ENCODE data around the gene RAD18.

RAD18 gene

GRCh38 chr3:8964436-8965370, 1.4 kb upstream of the RAD18 start:
- no peak for DNase-seq

DNA sequence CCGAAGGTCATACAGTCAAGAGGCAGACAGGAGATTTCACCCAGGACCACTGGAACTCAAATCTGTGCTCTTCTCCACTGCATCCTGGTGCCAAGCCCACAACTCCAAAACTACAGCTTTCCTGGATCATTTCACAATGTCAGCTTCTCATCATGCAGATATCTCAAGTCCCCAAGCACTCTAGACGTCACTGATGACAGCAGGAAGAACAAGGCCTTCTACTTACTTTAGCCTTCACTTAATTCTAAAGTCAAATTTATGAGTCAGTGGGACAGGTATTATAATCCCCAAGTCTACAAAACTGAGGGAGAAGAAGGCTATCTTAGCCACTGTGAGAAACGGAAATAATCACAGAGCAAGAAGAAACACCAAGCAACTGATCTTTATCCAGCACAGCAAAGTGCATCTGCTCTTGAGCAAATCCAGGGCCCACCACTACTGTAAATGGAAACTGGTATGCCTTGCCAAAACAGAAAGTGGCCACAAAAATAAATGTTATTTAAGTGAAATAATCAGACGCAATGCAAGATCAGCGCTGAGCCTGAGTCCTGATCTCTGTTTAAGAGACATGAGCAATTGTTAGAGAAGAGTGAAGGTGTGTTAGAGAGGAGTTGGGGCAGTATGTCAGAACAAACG, 928 bp downstream of the RAD18 start:
- no peak for DNase-seq

- DNase-seq, result no peak
These were observed 3.6 kb downstream of the RAD18 start for GRCh38 chr3:8959668-8960067.

DNA sequence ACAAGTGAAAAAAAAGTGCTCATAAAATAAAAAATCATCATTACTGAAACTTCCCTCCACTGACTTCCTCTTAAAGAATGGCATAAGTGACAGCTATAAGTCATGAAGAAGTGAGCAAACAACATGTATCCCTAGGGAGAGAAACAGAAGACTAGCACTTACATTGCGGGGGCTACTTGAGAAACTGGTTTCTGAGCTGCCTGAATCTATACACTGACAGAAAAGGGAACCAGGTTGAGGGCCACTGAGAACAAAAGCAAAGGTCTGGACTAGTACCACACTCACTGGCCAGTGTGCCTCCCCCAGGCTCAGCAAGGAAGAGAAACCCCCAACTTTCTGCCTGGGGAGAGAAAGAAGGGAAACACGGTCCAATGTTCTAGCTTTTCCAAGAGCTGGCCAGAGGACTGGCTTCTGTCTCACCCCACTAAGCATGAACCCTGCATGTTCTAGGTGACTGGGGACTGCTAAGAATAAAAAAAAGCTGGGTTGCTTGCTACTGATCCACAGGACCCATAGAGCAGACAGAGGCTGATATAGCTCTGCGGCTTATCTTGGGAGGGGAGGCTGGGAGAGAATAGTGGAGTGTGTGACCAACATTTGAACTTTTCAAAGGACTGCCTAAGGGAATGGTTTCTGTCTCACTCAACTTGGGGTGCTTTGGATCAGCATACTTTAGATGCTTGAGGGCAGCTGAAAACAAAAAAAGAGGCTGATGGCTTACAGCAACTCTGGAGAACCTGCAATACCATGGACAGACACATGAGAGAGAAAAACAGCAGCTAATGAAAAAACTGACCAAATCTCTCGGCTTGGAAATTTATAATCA, 8.1 kb downstream of the RAD18 start:
- DNase-seq, result no peak

GRCh38 chr3:8953313-8953712, 10.0 kb downstream of the RAD18 start:
- DNase-seq, result no peak

DNA sequence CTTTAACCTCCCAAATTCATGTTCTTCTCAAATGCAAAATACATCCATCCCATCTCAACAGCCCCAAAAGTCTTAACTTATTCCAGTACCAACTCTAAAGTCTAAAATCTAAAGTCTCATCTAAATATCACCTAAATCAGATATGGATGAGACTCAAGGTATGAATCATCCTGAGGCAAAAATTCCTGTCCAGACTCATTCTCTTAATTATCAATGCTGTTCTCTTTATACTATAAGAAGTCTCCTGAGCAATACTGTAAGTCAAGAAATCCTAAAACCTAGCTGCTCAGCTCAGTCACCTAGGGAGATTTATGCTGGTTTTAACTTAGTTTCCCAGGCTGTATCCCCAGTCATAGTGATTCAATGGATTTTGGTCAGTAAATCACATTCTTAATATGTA, 11.1 kb downstream of the RAD18 start:
- no peak for DNase-seq

DNA sequence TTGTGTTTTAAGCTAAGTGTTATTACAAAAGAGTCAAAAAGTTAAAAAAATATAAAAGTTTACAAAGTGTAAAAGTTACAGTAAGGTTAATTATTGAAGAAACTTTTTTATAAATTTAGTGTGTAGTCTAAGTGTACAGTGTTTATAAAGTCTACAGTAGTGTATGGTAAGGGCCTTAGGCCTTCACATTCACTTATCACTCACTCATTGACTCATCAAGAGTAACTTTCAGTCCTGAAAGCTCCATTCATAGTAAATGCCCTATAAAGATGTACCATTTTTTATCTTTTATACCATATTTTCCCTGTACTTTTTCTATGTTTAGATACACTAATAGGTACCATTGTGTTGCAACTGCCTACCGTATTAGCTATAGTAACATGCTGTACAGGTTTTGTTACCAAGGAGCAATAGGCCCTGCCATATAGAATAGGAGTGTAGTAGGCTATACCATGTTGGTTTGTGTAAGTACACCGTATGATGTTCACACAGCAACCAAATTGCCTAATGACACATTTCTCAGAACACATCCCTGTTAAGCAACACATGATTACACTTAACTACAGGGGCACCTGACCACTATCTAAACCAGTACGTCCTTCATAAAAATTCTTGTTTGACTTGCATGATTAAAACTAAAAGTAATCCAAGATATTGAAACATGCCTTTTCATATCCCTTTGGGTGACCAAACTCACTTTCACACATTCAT, 17.2 kb downstream of the RAD18 start:
- no peak for DNase-seq

GRCh38 chr3:8942746-8943488, 20.4 kb downstream of the RAD18 start:
- no peak for DNase-seq

DNA sequence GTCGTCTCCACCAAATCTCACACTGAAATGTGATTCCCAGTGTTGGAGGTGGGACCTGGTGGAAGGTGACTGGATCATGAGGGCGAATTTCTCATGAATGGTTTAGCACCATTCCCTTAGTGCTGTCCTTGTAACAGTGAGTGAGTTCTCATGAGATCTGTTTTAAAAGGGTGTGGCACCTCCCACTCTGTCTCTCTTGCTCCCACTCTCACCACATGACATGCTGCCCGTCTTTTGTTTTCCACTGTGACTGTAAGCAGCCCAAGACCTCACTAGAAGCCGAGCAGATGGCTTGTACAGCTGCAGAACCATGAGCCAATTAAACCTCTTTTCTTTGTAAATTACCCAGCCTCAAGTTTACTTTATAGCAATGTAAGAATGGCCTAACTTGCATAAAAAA, 21.2 kb downstream of the RAD18 start:
- no peak for DNase-seq

DNA sequence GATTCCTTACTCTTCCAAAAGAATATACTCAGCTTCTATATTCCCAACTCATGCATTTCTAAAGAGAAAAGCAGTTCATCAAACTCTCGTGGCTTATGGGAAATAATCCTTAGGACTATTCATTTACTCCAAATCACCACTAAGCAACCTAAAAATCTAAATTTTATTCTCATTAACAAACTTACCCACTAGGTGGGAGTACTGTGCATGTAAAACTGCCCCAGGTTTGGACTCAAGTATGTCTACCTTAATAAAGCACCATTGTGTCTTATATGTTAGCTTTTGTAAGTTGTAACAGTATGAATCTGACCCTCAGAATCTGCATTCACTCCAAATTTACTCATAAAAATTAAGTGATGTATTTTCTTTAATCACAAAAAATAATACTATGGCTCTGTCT, 25.3 kb downstream of the RAD18 start:
- DNase-seq, result no peak

- no peak for DNase-seq
These were observed 25.9 kb downstream of the RAD18 start for GRCh38 chr3:8937064-8938020.

DNA sequence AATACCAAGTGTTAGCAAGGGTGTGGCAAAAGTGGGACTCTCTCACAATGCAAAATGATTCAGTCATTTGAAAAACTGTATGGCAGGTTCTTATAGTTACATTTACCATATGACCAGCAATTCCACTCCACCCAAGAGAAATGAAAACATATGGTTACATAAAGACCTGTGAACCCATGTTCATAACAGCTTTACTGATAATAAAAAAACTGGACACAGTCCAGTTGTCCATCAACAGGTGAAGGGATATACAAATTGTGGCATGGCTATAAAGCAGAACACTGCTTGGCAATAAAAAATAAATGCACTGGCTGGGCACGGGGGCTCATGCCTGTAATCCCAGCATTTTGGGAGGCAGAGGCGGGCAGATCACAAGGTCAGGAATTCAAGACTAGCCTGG, 30.8 kb downstream of the RAD18 start:
- DNase-seq, result no peak

DNA sequence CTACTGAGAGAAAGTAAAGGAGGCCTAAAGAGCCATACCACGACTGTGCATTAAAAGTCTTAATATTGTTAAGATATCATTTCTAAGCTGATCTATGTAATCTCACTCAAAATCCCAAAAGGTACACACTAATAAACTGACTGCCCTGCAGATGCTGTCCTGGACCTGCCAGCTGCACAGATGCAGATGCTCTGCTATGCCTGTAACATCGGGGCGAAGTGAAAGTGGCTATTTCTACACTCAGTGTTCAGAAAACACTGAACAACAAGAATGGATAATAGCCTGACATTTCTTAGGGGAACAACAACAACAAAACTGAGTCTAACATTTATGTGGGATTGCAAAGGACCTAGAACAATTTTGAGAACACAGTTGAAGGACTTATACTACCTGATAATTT, 31.9 kb downstream of the RAD18 start:
- DNase-seq, result no peak

DNA sequence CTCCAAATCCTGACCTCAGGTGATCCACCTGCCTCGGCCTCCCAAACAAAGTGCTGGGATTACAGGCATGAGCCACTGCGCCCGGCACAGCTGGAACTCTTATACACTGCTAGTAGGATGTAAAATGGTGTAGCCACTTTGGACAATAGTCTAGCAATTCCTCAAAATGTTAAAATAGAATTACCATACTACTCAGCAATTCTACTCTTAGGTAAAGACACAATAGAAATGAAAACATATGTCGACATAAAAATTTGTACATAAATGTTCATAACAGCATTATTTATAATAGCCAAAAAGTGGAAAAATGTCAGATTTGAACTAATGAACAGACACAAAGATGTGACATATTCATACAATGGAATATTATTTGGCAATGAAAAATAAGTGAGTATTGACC, 33.4 kb downstream of the RAD18 start:
- no peak for DNase-seq

- no peak for DNase-seq
These were observed 48.8 kb downstream of the RAD18 start for GRCh38 chr3:8914491-8914890.

GRCh38 chr3:8911781-8912180, 51.5 kb downstream of the RAD18 start:
- no peak for DNase-seq

DNA sequence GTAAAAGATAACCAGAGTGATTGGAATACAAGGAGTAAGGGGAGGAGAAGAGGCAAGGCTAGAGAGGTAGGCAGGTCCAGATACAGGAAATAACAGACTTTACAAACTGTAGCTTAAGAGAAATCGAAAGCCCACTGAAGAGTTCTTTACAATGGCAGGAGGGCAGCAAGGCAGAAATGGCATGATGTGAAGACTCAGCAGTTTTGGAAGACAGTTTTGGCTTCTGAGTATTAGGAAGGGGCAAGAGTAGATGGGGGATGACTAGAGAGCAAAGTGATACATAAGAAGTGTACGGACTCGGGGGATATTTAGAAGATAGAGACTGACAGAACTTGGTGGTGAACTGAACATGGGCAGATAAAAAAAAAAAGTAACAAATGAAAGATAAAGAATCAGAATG, 54.1 kb downstream of the RAD18 start:
- no peak for DNase-seq

DNA sequence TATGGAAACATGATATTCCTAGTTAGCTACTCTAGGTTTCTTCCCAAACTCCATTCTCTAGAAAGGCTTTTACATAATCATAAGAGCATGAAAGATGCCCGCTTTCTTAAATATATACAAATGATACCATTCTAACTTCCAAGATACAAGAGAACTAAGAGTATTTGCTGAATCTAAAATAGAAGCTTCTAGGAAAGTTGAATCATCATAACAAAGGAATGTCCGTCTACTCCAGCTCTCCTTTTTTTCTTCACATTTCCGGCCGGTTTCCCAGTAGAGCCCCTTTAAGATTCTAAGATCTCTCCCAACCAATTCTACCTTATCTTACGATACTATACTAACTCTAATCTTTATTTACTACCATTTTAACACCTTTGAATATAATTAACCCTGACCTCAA, 60.1 kb downstream of the RAD18 start:
- no peak for DNase-seq

DNA sequence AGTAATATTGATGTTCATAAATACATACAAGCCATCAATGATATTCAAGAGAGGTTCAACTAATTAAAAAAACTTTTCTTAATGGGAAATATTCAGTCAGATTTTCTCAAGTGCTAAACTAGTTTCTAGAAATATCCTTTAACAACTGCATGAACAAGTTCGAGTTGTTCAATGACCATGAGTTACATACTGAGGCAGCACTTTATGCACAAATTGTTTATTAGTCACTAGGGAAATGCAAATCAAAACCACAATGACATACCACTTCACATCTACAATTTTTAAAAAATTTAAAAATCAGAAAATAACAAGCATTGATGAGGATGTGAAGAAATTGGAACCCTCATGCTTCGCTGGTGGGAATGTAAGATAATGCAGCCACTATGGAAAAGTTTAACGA, 62.4 kb downstream of the RAD18 start:
- no peak for DNase-seq

- DNase-seq, result no peak
These were observed 63.3 kb downstream of the RAD18 start for GRCh38 chr3:8899876-8900460.

DNA sequence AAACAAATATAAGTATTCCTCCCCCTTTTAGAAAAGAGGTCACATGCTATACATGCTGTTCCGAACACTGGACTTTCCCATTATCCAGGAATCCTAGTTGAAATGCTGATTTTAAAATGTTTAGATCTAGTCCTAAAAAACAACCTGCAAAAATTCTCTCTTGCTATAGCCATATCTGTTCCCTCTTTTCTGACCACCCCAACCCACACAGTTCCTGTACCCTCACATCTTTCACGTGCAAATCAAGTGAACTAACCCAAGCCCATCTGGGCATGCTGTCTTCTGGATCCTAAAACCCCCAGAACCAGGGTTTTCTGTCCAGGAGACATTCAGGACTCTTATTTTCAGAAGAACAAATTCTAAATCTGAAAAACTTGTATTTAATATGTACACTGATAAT, 67.4 kb downstream of the RAD18 start:
- no peak for DNase-seq
